ENCODE data around the gene SYNCRIP. TPM values are rescaled to one million over a fixed set of nuclear protein-coding genes. Genes with fewer than 3 reads are reported as not detected.

SYNCRIP gene
- total RNA-seq, 4 donors from 2014 or later = 59.7 to 71.4 (median 64.3) TPM

DNA sequence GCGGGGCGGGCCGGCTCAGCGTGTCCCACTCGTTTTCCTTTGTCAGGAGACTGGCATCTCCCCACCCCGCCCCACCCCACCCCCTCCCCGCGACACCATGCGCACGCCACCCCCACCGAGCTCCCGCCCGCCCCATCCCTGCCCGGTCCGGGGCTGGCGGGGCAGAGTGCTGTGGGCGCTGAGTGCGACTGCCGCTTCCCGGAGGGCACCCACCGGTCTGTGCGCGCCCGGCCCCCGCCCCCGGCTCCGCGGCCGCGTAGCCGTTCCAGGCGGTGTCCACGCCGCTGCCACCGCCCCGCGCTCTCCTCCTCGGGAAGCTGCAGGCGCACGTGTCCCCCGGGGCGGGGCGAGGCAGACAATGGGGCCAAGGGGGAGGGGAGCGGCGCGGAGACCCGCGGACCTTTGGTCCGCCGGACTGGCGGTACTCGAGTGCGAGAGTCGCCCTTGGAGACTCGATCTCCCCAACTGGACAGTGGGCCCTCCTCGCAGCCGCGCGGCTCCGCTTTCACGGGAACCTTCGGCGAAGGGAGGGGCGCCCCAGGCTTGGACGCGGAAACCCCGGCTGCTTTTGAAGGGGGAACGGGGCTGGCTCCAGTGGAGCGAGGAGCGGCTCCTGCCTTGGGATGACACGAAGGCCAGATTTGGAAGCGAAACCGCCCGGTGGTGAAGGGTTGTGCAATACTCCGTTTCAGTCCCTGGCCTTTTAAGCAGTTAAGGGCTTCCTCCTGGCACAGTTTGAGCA is 1.0 kb upstream of the SYNCRIP start:
- 0% methylated on average over 5 of the region's 75 CpGs for WGBS
- Histone ChIP-seq H3K36me3 (no peaks in the 10 kb centered on the region), H3K27me3 (no peaks in the 10 kb centered on the region), H3K27ac (peak overlapping the region; percentile 100), H3K4me1 (peaks cover 39% of the 10 kb centered on the region), H3K9me3 (no peaks in the 10 kb centered on the region), H3K4me3 (peak overlapping the region; percentile 95)
- DNase-seq (ENCODE audit: low spot score in 2 of 2) = peak; percentile 94 to 95
- TF ChIP-seq POLR2A (IDR thresholded peaks at IDR 0.05) = peak in 1 of 2 donors; percentile 71
- TF ChIP-seq POLR2AphosphoS5 (IDR thresholded peaks at IDR 0.05) = peak; percentile 19 to 89 (median 87)
- TF ChIP-seq CTCF (IDR thresholded peaks at IDR 0.05) = no peak

DNA sequence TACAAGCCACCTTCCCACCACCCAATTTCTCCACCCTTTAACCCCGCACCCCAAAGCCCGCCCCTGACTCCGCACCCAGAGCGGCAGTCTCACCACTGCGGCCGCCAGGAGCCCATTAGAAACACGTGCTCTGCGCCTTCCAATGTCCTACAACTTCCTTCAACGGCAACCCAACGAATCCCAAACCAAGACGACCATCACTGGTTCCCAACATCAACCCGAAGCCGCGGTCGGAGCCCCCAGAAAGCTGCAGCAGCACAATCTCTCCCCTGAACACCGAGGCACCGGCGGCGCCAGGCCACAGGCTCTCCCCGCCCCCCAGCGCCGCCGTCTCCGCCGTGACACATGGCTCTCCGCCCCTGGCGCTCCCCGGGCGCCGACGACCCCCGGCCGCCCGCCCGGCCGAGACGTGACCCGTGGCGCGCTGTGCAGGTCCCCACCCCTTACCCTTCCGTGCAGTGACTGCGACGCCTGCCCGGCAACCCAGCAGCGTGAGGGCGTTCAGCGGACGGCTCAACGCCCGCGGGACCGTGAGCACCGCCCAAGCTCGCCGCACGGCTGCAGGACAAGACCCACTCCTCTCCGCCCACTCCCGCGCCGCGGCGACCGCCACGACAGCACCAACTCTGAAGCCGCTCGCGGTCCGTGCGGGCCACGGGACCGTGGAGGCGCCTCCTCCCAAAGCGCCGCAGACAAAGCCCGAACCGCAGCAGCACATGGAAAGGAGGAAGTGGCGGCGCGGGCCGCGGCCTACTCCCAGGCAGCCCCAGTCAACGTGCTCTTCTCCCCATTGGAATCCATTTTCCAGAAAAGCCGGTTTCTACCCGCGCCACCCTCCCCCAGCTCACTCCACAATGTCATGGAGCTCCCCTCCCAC is 551 bp downstream of the SYNCRIP start:
- TF ChIP-seq EP300 (IDR thresholded peaks at IDR 0.05) (no peak), CTCF (IDR thresholded peaks at IDR 0.05) (no peak), POLR2AphosphoS5 (IDR thresholded peaks at IDR 0.05) (no peak), POLR2A (IDR thresholded peaks at IDR 0.05) (no peak)
- Histone ChIP-seq H3K9me3 (no peaks in the 10 kb centered on the region), H3K4me3 (peak overlapping the region; percentile 95), H3K27me3 (no peaks in the 10 kb centered on the region), H3K4me1 (peaks cover 53% of the 10 kb centered on the region), H3K27ac (peak overlapping the region; percentile 100), H3K36me3 (peaks cover 11% of the 10 kb centered on the region)
- DNase-seq (ENCODE audit: low spot score in 2 of 2) = peak; percentile 84 to 85
- WGBS = 1% methylated on average over 41 of the region's 85 CpGs

GRCh38 chr6:85641522-85641896 is 1.2 kb downstream of the SYNCRIP start:
- Histone ChIP-seq H3K9me3 (no peaks in the 10 kb centered on the region), H3K4me1 (peaks cover 53% of the 10 kb centered on the region), H3K4me3 (peak overlapping the region; percentile 95), H3K27me3 (no peaks in the 10 kb centered on the region), H3K36me3 (peaks cover 17% of the 10 kb centered on the region), H3K27ac (peak overlapping the region; percentile 100)
- WGBS = under 1% methylated on average over 14 of the region's 14 CpGs
- DNase-seq (ENCODE audit: low spot score in 2 of 2) = no peak
- TF ChIP-seq POLR2AphosphoS5 (IDR thresholded peaks at IDR 0.05) (no peak), EP300 (IDR thresholded peaks at IDR 0.05) (no peak), POLR2A (IDR thresholded peaks at IDR 0.05) (no peak), CTCF (IDR thresholded peaks at IDR 0.05) (no peak)

GRCh38 chr6:85640821-85641220 is 1.9 kb downstream of the SYNCRIP start:
- WGBS = 25% methylated on average over 3 of the region's 3 CpGs

More at GRCh38 chr6:85640821-85641220, 1.9 kb downstream of the SYNCRIP start:
- Histone ChIP-seq H3K27me3 (no peaks in the 10 kb centered on the region), H3K4me3 (peak overlapping the region; percentile 95), H3K27ac (no peak overlapping the region), H3K9me3 (no peaks in the 10 kb centered on the region), H3K4me1 (peaks cover 56% of the 10 kb centered on the region), H3K36me3 (peaks cover 24% of the 10 kb centered on the region)
- TF ChIP-seq POLR2AphosphoS5 (IDR thresholded peaks at IDR 0.05) (no peak), POLR2A (IDR thresholded peaks at IDR 0.05) (no peak), EP300 (IDR thresholded peaks at IDR 0.05) (no peak), CTCF (IDR thresholded peaks at IDR 0.05) (no peak)
- no peak for DNase-seq (ENCODE audit: low spot score in 2 of 2)
